Endothelial cell of umbilical vein (primary cell): ENCODE measurements around the gene NCOA3.

ENCODE experiments used
- JUN ChIP-seq: IDR thresholded peaks from 2 replicates; pipeline ENCODE4 v1.6.1; 2011; ENCODE audit warnings: borderline replicate concordance, low read depth; ENCODE audit not compliant: insufficient read length, insufficient read depth
- MAX ChIP-seq: IDR thresholded peaks from 2 replicates; pipeline ENCODE4 v1.6.1; 2011; ENCODE audit not compliant: insufficient read depth, insufficient read length
- MYC ChIP-seq: IDR thresholded peaks from one replicate; pipeline ENCODE4 v1.6.1; 2011; ENCODE audit warnings: mild to moderate bottlenecking, low read depth, low read length
- POLR2A ChIP-seq: IDR thresholded peaks from 2 replicates; pipeline ENCODE4 v1.6.1; 2012; ENCODE audit warnings: low read depth, mild to moderate bottlenecking, control low read depth, low read length
- POLR2AphosphoS5 ChIP-seq: IDR thresholded peaks from 2 replicates; pipeline ENCODE4 v1.6.1; 2012; ENCODE audit warnings: low read depth, mild to moderate bottlenecking, control low read depth, low read length, moderate library complexity; ENCODE audit not compliant: insufficient read depth
- TF ChIP-seq, protein P1 (sequence below), 2 donors: IDR thresholded peaks; 1 replicate in 1 of 2; 2 replicates in 1 of 2; pipeline ENCODE4 v1.5.1; 2011; ENCODE audit warnings: low read length in 2 of 2, mild to moderate bottlenecking in 2 of 2, moderate library complexity in 2 of 2, control low read depth in 1 of 2, inconsistent platforms in 1 of 2, low read depth in 1 of 2; ENCODE audit not compliant: insufficient read depth in 1 of 2; ENCODE audit errors: extremely low read depth in 1 of 2

- TF ChIP-seq POLR2A (no peak), JUN (no peak), MYC (no peak), POLR2AphosphoS5 (no peak), MAX (no peak)
- TF ChIP-seq, protein P1, sequence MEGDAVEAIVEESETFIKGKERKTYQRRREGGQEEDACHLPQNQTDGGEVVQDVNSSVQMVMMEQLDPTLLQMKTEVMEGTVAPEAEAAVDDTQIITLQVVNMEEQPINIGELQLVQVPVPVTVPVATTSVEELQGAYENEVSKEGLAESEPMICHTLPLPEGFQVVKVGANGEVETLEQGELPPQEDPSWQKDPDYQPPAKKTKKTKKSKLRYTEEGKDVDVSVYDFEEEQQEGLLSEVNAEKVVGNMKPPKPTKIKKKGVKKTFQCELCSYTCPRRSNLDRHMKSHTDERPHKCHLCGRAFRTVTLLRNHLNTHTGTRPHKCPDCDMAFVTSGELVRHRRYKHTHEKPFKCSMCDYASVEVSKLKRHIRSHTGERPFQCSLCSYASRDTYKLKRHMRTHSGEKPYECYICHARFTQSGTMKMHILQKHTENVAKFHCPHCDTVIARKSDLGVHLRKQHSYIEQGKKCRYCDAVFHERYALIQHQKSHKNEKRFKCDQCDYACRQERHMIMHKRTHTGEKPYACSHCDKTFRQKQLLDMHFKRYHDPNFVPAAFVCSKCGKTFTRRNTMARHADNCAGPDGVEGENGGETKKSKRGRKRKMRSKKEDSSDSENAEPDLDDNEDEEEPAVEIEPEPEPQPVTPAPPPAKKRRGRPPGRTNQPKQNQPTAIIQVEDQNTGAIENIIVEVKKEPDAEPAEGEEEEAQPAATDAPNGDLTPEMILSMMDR (IDR thresholded peaks at IDR 0.05; ENCODE audit: extremely low read depth in 1 of 2, insufficient read depth in 1 of 2, low read depth in 1 of 2, low read length in 2 of 2), result no peak
These were observed 8.0 kb downstream of the NCOA3 start for GRCh38 chr20:47509685-47510084.
